Activated naive CD8-positive, alpha-beta T cell (primary cell): ENCODE results near the gene TBX15.

ENCODE experiments used
- H3K27ac Mint-ChIP-seq: one replicate; pipeline ENCODE4 v1.8.0; 2021; ENCODE audit warnings: mixed read lengths
- H3K27me3 Mint-ChIP-seq: one replicate; pipeline ENCODE4 v1.8.0; 2021; ENCODE audit warnings: mixed read lengths
- H3K36me3 Mint-ChIP-seq: one replicate; pipeline ENCODE4 v1.8.0; 2021; ENCODE audit warnings: mixed read lengths
- H3K4me1 Mint-ChIP-seq: one replicate; pipeline ENCODE4 v1.8.0; 2021; ENCODE audit warnings: low read depth, mixed read lengths
- H3K4me3 Mint-ChIP-seq: one replicate; pipeline ENCODE4 v1.8.0; 2021; ENCODE audit warnings: mild to moderate bottlenecking, mixed read lengths
- H3K9me3 Mint-ChIP-seq: one replicate; pipeline ENCODE4 v1.8.0; 2021; ENCODE audit warnings: low read depth, mixed read lengths

The TBX15 gene

DNA sequence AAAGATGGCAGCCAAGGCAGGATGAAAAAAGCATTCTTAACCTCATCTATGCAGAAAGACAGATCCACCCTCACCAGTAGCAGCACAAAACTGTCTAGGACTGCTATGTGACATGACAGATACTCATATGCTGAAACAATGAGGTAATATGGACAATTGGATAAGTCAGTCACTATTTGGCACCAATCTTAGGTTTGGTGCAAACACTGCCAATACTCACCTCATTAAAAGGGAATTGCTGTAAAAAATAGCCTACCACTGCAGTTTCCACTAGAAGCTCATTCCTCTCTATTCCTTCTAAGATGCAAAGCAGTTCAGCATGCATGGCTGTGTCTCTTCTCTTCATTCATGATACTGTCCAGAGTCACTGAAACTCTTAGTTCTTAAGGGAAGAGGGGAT lies 91.7 kb downstream of the TBX15 start:
- Mint-ChIP-seq H3K4me1 (no peaks in the 10 kb centered on the region), H3K36me3 (no peaks in the 10 kb centered on the region), H3K27ac (no peak overlapping the region), H3K4me3 (no peak overlapping the region), H3K27me3 (no peaks in the 10 kb centered on the region), H3K9me3 (no peaks in the 10 kb centered on the region)

DNA sequence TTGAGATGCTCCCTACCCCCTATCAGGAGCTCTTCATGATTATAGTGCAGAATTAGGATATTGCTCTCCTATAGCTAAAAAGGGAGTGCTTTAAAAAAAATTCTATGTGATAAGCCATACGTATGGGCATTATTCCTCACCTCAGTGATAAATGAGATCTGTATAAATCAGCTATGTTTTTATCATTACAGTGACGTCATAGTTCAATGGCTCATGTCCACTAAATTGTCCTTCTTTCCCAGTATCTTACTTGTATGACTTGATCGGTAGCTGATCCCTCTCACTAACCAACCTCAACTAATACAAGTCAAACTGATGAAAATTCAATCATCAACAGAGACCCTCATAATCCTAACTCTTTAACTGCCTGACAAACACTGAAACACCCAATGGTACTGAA lies 93.3 kb downstream of the TBX15 start:
- Mint-ChIP-seq H3K36me3 (no peaks in the 10 kb centered on the region), H3K4me1 (no peaks in the 10 kb centered on the region), H3K27me3 (no peaks in the 10 kb centered on the region), H3K4me3 (no peak overlapping the region), H3K9me3 (no peaks in the 10 kb centered on the region), H3K27ac (no peak overlapping the region)

DNA sequence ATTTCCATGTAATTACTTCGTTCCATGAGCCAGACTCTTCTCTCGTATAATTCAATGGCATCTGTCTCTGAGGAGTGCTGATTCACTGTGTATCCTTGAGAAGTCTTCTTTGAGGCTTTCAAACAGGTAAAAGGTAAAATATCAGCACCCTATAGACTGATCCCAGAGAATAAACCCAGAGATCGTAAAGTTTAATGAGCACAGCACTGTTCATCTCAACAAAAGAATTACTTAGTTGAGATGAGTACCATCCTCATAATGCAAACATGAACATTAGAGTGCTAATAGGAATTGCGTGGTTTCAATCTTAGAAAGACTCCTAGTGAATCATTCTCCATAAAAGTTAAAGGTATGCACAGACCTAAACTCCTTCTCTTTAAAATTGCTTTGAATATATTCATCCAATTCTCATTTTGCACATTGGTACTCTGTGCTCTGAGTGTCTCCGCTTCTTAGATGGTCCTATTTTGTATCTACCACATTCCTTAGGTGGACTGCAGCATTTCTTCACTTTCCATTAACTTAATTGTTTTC lies 97.2 kb downstream of the TBX15 start:
- Mint-ChIP-seq H3K27me3 (no peaks in the 10 kb centered on the region), H3K9me3 (no peaks in the 10 kb centered on the region), H3K27ac (no peak overlapping the region), H3K4me3 (no peak overlapping the region), H3K4me1 (no peaks in the 10 kb centered on the region), H3K36me3 (no peaks in the 10 kb centered on the region)

DNA sequence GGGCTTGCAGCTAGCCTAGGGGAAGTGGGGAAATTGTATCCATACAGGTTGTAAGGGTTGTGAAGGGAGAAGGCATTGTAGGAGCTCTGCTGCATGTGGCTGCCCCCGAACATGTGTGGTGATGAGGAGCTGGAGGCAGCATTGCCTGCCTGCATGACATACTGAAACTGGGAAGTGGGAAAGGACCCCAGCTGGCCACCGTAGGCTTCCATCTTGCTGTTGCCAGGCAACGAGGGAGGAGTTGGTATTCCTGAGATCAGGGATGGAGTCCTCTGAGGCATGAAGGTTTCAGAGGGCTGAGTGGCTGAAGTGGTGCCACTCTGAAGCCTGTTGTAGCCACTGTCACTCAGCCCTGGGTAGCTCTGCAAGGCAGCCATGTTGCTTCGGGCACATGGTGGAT lies 103.2 kb downstream of the TBX15 start:
- H3K36me3 Mint-ChIP-seq = no peaks in the 10 kb centered on the region
- H3K4me3 Mint-ChIP-seq = no peak overlapping the region
- no peaks in the 10 kb centered on the region for H3K9me3 Mint-ChIP-seq
- H3K4me1 Mint-ChIP-seq = no peaks in the 10 kb centered on the region
- no peaks in the 10 kb centered on the region for H3K27me3 Mint-ChIP-seq
- no peak overlapping the region for H3K27ac Mint-ChIP-seq

DNA sequence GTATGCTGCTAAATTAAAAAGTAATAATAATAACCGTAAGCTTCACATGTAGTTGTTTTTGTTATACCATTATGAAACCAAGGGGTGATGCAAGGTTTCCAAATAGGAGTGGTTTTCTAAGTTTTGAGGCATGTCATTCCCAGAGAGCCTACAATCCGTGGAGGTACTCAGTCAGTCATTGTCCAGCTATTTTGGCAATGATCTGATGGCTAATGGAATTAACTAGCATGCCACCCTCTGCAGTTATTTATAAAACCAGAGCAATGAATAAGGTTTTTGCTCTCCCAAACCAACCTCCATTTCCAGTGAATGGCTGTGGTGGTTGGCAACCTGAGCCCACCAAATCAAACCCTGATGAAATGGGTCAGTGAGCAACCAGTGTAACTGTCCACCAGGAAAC lies 106.4 kb downstream of the TBX15 start:
- no peaks in the 10 kb centered on the region for H3K9me3 Mint-ChIP-seq
- H3K4me1 Mint-ChIP-seq = no peaks in the 10 kb centered on the region
- no peaks in the 10 kb centered on the region for H3K27me3 Mint-ChIP-seq
- no peak overlapping the region for H3K4me3 Mint-ChIP-seq
- H3K36me3 Mint-ChIP-seq = no peaks in the 10 kb centered on the region
- no peak overlapping the region for H3K27ac Mint-ChIP-seq

DNA sequence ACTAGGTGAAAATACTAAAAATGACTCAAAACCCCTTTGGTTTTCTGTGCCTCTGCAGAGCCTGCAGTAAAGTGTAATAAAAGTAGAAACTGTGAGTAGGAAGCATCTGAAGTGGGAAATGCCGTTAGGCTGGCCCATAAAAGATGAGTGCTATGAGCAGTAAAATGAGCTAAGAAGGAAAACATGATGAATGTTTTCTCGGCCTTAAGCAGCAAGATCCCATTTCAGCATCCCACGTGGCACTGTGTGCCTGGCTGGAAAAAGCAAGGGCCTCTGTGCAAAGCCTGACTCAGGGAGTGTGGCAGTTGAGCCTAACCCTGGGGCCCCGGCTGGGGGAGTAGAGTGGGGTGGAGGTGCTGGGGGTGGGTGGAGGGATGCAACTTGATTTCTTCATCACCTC lies 109.5 kb downstream of the TBX15 start:
- no peaks in the 10 kb centered on the region for H3K27me3 Mint-ChIP-seq
- H3K27ac Mint-ChIP-seq = no peak overlapping the region
- H3K9me3 Mint-ChIP-seq = peaks cover 4% of the 10 kb centered on the region
- no peaks in the 10 kb centered on the region for H3K36me3 Mint-ChIP-seq
- no peak overlapping the region for H3K4me3 Mint-ChIP-seq
- H3K4me1 Mint-ChIP-seq = no peaks in the 10 kb centered on the region

DNA sequence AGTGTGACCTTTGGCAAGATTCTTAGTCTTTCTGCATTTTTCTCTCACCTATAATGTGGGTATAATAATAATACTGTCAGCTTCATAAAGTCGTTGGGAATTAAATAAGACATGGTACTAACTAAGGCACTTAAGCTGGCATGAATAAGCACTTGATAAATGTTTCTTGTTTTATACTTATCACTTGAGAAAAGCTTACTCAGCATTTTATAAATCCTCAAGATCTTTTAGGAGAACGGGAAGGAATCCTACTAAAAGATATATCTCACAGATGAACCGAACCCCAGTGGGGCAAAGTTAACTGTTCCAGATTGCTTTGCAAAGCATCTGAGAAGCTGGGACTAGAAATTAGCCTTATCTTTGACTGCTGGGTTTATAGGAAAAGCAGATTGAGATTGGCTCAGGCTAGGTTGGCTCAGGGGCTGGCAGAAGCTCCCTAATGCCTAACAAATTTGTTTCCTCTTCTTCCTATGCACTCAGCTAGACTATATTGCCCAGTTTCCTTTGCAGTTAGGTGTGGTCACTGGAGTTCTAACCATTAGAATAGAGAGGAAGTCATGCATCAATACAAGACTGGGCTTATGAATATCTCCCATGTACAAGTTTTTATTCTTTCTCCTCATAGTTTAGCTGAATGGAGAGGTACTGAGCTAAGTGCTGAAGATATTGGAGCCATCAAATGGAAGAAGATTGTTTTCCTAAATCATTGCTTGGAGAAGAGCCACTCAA lies 110.3 kb downstream of the TBX15 start:
- Mint-ChIP-seq H3K27ac (no peak overlapping the region), H3K27me3 (no peaks in the 10 kb centered on the region), H3K4me1 (no peaks in the 10 kb centered on the region), H3K9me3 (peaks cover 4% of the 10 kb centered on the region), H3K36me3 (no peaks in the 10 kb centered on the region), H3K4me3 (no peak overlapping the region)

DNA sequence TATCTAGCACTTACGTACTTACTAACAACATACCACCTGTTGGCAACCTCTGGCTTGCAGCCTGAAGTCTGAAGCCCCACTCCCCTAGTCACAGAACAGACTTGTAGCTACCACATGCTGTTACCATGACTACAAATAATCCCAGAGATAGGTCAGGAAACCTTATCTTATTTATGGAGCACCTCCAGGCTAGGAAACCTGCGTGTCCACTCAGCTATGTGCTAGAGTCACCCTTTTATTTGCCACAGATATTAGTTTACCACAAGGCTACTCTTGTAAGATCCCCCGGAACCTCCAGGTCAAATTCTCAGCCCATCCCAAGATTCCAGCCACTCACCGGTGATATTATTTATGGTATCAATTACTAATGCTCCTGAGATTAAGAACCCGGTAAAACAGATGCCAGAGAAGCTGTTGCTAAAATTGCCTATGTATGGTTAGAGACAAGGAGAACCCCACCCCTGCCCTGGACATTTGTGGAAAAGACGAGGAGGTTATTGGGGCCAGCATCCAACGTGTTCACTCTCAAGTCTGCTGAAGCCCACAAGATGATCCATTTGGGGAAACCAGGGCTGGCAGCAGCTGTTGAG lies 116.5 kb downstream of the TBX15 start:
- no peaks in the 10 kb centered on the region for H3K36me3 Mint-ChIP-seq
- H3K27ac Mint-ChIP-seq = no peak overlapping the region
- H3K9me3 Mint-ChIP-seq = peaks cover 8% of the 10 kb centered on the region
- no peaks in the 10 kb centered on the region for H3K27me3 Mint-ChIP-seq
- no peaks in the 10 kb centered on the region for H3K4me1 Mint-ChIP-seq
- no peak overlapping the region for H3K4me3 Mint-ChIP-seq

DNA sequence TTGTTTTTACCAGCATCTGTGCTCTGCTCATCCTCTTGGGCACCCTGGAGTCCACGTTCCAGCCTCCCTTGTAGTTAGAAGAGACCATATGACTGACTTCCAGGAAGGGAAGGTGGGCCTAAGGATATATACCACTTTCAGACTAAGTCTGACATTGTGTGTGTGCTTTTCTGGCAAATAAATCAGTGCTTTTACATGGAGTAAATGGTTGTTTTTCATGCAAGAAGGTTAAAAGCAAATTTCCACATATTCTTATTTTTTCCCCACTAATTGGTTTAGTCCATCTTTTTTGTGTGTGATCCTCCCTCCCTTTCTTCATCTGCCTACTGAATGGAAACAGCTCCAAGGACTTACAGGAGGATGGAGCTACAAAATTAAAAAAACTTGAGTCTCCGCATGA lies 119.8 kb downstream of the TBX15 start:
- H3K27me3 Mint-ChIP-seq = no peaks in the 10 kb centered on the region
- H3K4me3 Mint-ChIP-seq = no peak overlapping the region
- no peaks in the 10 kb centered on the region for H3K36me3 Mint-ChIP-seq
- H3K4me1 Mint-ChIP-seq = no peaks in the 10 kb centered on the region
- H3K27ac Mint-ChIP-seq = no peak overlapping the region
- H3K9me3 Mint-ChIP-seq = peaks cover 4% of the 10 kb centered on the region

DNA sequence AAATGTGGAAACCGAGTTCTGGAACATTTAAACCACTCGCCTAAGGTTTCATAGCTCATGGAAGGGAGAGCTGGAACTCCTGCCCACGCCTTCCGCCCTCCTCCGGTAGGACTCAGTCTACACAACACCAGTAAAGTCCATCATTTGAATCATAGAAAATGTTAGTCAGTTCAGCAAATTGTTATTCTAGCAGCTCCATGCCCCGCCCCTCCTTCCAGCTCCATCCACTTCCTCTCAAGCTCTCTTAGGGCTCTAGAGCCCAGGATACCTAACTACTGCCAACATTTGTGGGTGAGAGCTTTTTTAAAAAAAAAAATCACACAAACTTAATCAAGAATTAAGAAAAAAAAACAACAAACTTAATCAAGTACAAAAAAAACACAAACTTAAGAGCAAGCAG lies 121.8 kb downstream of the TBX15 start:
- H3K4me3 Mint-ChIP-seq = no peak overlapping the region

DNA sequence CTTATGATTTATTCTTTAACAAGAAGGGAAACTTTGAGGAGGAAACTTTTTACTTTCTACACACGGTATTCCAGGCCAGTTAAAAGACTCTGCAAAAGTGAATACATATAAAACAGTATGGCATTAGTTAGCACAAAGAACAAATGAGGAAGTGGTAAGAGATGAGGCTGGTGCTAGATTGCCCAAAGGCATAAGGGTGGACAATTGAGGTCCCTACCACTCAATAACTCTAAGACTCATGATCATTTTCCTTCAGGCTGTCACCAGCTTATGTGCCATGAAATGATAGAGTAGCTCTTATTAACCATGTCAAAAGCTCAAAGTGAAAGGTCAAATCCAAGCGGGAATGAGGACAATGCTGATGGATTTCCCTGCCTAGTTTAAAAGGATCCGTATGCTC lies 124.5 kb downstream of the TBX15 start:
- no peak overlapping the region for H3K27ac Mint-ChIP-seq
- no peaks in the 10 kb centered on the region for H3K36me3 Mint-ChIP-seq
- no peak overlapping the region for H3K4me3 Mint-ChIP-seq
- no peaks in the 10 kb centered on the region for H3K9me3 Mint-ChIP-seq
- no peaks in the 10 kb centered on the region for H3K27me3 Mint-ChIP-seq
- H3K4me1 Mint-ChIP-seq = no peaks in the 10 kb centered on the region

More for the DNA sequence above, 121.8 kb downstream of the TBX15 start:
- Mint-ChIP-seq H3K36me3 (no peaks in the 10 kb centered on the region), H3K27ac (no peak overlapping the region), H3K4me1 (no peaks in the 10 kb centered on the region), H3K9me3 (peaks cover 4% of the 10 kb centered on the region), H3K27me3 (no peaks in the 10 kb centered on the region)

DNA sequence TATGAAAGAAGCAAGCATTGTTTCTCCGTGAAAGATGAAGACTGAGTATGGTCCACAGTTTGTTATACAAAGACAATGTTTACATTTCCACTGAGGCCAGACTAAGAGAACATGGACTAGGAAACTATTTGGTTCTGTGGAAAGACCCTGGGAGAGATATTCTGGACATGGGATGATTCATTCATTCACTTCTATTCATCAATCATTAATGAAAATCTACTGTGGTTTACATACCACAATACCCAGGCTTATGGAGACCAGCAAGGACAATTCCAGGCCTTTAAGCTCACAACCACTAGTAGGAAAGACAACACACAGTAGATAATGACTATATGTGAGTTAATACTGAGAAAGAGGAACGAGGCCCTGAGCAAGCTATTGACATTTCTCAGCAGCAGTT lies 125.4 kb downstream of the TBX15 start:
- H3K4me3 Mint-ChIP-seq = no peak overlapping the region
- H3K4me1 Mint-ChIP-seq = no peaks in the 10 kb centered on the region
- H3K27me3 Mint-ChIP-seq = no peaks in the 10 kb centered on the region
- no peak overlapping the region for H3K27ac Mint-ChIP-seq
- H3K36me3 Mint-ChIP-seq = no peaks in the 10 kb centered on the region
- H3K9me3 Mint-ChIP-seq = no peaks in the 10 kb centered on the region

DNA sequence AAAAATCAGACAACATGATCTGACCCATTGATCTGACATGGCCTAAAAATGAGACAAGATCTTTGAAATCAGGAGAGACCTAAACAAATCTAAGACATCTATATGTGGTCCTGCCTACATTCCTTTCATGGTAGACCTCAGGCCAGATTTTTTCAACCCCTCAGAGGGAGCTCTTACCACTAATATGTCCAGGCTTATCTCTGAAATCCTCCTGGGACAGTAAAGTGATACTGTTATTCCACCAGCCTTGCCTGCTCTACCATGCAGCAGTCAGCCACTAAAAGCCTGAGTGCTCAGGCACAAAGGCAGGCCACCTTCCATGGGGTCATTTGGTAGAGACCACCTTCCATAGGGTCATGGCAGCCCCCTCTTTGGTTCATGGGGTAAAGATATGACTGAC lies 126.9 kb downstream of the TBX15 start:
- H3K4me3 Mint-ChIP-seq = no peak overlapping the region
- H3K4me1 Mint-ChIP-seq = no peaks in the 10 kb centered on the region
- no peaks in the 10 kb centered on the region for H3K27me3 Mint-ChIP-seq
- no peak overlapping the region for H3K27ac Mint-ChIP-seq
- H3K9me3 Mint-ChIP-seq = no peaks in the 10 kb centered on the region
- H3K36me3 Mint-ChIP-seq = no peaks in the 10 kb centered on the region

DNA sequence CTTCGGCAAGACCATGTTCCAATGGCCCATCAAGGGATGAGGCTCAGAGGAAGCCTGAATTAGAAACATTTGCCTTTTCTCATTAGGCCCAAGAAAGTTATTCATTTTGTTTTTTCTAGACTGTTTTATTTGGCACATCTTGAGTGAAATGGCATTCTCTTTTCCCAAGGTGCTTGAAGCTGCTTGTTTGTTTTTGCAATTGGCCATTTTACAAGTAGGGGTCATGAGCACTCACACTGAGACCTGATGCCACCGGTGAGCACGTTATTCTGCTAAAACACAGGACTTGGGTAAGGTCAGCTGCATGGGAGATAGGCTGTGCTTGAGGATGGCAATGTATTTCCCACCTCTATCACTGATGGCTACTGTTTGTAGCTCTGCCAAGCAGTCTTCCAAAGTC lies 128.1 kb downstream of the TBX15 start:
- Mint-ChIP-seq H3K36me3 (no peaks in the 10 kb centered on the region), H3K27me3 (no peaks in the 10 kb centered on the region), H3K4me1 (no peaks in the 10 kb centered on the region), H3K9me3 (no peaks in the 10 kb centered on the region), H3K27ac (no peak overlapping the region), H3K4me3 (no peak overlapping the region)

DNA sequence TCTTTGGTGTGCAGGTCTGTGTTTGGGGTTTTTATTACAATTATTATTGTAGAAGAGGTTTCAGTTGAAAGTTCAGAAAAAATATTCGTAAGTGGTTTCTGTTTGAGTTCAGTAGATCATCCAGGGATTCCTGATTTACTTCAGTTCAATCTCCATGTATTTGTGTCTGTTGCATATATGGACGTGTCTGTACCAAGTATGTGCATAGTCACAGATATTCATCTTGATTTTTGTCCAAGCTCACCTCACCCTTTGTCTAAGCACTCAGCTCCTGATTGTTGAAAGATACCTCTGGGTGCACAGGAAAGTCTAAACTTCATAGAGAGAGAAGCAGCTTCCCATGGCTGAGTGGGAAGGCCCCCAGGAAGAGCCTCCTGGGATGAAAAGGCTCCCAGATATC lies 141.7 kb downstream of the TBX15 start:
- Mint-ChIP-seq H3K36me3 (no peaks in the 10 kb centered on the region), H3K27me3 (peaks cover 2% of the 10 kb centered on the region), H3K27ac (no peak overlapping the region), H3K4me1 (no peaks in the 10 kb centered on the region), H3K4me3 (no peak overlapping the region), H3K9me3 (peaks cover 8% of the 10 kb centered on the region)
